Measurements from ENCODE around the gene KLK14.

KLK14 gene

DNA sequence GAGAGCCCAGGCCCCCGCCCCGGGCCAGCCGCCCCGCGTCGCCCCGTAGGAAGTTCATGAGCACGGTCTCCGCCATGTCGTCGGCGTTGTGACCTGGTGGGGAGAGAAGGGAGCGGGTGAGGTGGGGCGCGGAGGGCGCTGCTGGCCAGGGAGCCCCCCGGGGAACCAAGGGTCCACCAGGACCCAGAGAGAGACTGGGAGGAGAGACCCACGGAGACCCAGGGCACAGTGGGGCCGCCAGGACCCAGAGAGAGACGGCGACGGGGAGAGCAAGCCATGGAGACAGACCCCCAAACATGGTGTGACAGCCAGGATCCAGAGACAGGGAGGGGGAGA, 16.3 kb upstream of the KLK14 start:
- TF ChIP-seq, protein P1, sequence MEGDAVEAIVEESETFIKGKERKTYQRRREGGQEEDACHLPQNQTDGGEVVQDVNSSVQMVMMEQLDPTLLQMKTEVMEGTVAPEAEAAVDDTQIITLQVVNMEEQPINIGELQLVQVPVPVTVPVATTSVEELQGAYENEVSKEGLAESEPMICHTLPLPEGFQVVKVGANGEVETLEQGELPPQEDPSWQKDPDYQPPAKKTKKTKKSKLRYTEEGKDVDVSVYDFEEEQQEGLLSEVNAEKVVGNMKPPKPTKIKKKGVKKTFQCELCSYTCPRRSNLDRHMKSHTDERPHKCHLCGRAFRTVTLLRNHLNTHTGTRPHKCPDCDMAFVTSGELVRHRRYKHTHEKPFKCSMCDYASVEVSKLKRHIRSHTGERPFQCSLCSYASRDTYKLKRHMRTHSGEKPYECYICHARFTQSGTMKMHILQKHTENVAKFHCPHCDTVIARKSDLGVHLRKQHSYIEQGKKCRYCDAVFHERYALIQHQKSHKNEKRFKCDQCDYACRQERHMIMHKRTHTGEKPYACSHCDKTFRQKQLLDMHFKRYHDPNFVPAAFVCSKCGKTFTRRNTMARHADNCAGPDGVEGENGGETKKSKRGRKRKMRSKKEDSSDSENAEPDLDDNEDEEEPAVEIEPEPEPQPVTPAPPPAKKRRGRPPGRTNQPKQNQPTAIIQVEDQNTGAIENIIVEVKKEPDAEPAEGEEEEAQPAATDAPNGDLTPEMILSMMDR (IDR thresholded peaks at IDR 0.05; ENCODE audit: low read depth, low read length) = no peak
- DNase-seq (ENCODE audit: extremely low read depth, low read depth) = no peak

- TF ChIP-seq, protein P1 (IDR thresholded peaks at IDR 0.05; ENCODE audit: low read depth, low read length) = no peak
- DNase-seq (ENCODE audit: extremely low read depth, low read depth) = no peak
These were observed 15.8 kb upstream of the KLK14 start for GRCh38 chr19:51098365-51099046.

- no peak for DNase-seq (ENCODE audit: extremely low read depth, low read depth)
These were observed 15.1 kb upstream of the KLK14 start for GRCh38 chr19:51097796-51098195.

GRCh38 chr19:51097166-51097738, 14.6 kb upstream of the KLK14 start:
- no peak for DNase-seq (ENCODE audit: extremely low read depth, low read depth)
- TF ChIP-seq, protein P1 (IDR thresholded peaks at IDR 0.05; ENCODE audit: low read depth, low read length) = peak; percentile 59

More at GRCh38 chr19:51097796-51098195, 15.1 kb upstream of the KLK14 start:
- TF ChIP-seq, protein P1 (IDR thresholded peaks at IDR 0.05; ENCODE audit: low read depth, low read length) = no peak

DNA sequence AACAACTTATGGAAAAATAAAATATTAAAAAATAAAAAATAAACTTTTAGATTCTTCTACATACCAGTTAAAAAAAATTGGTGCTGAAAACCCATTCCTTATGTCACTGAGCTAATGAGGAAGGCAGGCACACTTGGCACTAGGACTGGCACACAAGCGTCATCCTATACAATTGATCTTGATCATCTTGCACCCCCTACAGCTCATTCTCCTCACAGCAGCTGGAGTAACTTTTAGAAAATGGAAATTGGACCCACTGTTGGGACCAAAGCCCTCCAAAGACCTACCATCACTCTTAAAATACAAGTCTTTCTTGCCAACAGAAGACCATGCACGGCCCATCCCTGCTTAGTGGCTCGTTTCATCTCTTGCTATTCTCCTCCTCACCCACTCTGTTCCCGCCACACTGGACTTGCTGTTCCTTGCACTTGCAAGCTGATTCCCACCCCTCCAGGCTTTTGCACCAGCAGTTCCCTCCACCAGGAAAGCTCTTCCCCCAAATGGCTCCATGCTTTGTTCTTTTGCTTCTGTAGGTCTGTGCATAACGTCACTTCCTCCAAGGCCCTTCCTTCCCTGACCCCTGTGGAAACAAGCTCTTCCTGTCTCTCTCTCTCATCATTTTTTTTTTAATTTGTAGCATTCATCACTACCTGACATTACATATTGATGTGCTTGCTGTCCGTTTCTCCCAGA, 13.9 kb upstream of the KLK14 start:
- no peak for DNase-seq (ENCODE audit: extremely low read depth, low read depth)
- TF ChIP-seq, protein P1 (IDR thresholded peaks at IDR 0.05; ENCODE audit: low read depth, low read length) = no peak; the same call in 1 of the 2 replicates

GRCh38 chr19:51094696-51095279, 12.1 kb upstream of the KLK14 start:
- DNase-seq (ENCODE audit: extremely low read depth, low read depth) = no peak
- TF ChIP-seq, protein P1 (IDR thresholded peaks at IDR 0.05; ENCODE audit: low read depth, low read length) = peak; percentile 60
